Trophoblast cell (in vitro differentiated cells and primary cell): Measurements from ENCODE around the gene UBXN10.

Source experiments
- DNase-seq, 2 donors: peaks; one replicate each; pipeline ENCODE4 v3.0.0-alpha.2; 2016
- H2AFZ ChIP-seq: 2 replicates; pipeline ENCODE4 v1.6.1; 2013; ENCODE audit warnings: low read length, moderate library complexity, mild to moderate bottlenecking; ENCODE audit not compliant: insufficient read depth, poor library complexity
- H2AK5ac ChIP-seq: 2 replicates; pipeline ENCODE4 v1.6.1; 2013; ENCODE audit warnings: mild to moderate bottlenecking, low read length
- H2BK120ac ChIP-seq: 2 replicates; pipeline ENCODE4 v1.6.1; 2013; ENCODE audit warnings: low read length, mild to moderate bottlenecking, moderate library complexity; ENCODE audit not compliant: insufficient read depth, poor library complexity
- H2BK12ac ChIP-seq: 2 replicates; pipeline ENCODE4 v1.6.1; 2013; ENCODE audit warnings: mild to moderate bottlenecking, low read length, moderate library complexity
- H2BK5ac ChIP-seq: 2 replicates; pipeline ENCODE4 v1.6.1; 2013; ENCODE audit warnings: low read length, low read depth, moderate library complexity, mild to moderate bottlenecking; ENCODE audit not compliant: poor library complexity
- H3K14ac ChIP-seq: 2 replicates; pipeline ENCODE4 v1.6.1; 2013; ENCODE audit warnings: mild to moderate bottlenecking, low read length
- H3K18ac ChIP-seq: 2 replicates; pipeline ENCODE4 v1.6.1; 2013; ENCODE audit warnings: mild to moderate bottlenecking, low read length
- H3K23ac ChIP-seq: 2 replicates; pipeline ENCODE4 v1.6.1; 2013; ENCODE audit warnings: low read length
- H3K27ac ChIP-seq: 2 replicates; pipeline ENCODE4 v1.5.1; 2013; ENCODE audit warnings: low read depth, mild to moderate bottlenecking, inconsistent platforms, low read length, moderate library complexity
- H3K27me3 ChIP-seq: 2 replicates; pipeline ENCODE4 v1.6.1; 2013; ENCODE audit warnings: inconsistent platforms, mild to moderate bottlenecking, low read length, moderate library complexity; ENCODE audit not compliant: insufficient read depth
- H3K36me3 ChIP-seq, 2 experiments: 1 replicate in 1 of 2; 2 replicates in 1 of 2; pipeline ENCODE4 v1.6.1; 2013; ENCODE audit warnings: low read length in 2 of 2, mild to moderate bottlenecking in 2 of 2, moderate library complexity in 1 of 2; ENCODE audit not compliant: insufficient read depth in 2 of 2, control insufficient read depth in 1 of 2
- H3K4ac ChIP-seq: 2 replicates; pipeline ENCODE4 v1.6.1; 2013; ENCODE audit warnings: low read depth, mild to moderate bottlenecking, low read length, moderate library complexity
- H3K4me1 ChIP-seq, 2 experiments: 1 replicate in 1 of 2; 2 replicates in 1 of 2; pipeline ENCODE4 v1.6.1; 2013; ENCODE audit warnings: low read length in 2 of 2, mild to moderate bottlenecking in 2 of 2, moderate library complexity in 1 of 2; ENCODE audit not compliant: insufficient read depth in 2 of 2, control insufficient read depth in 1 of 2
- H3K4me2 ChIP-seq: 2 replicates; pipeline ENCODE4 v1.6.1; 2013; ENCODE audit warnings: inconsistent platforms, mild to moderate bottlenecking, low read length, moderate library complexity
- H3K4me3 ChIP-seq: 2 replicates; pipeline ENCODE4 v1.5.1; 2013; ENCODE audit warnings: mild to moderate bottlenecking, low read depth, low read length, inconsistent platforms
- H3K79me1 ChIP-seq: one replicate; pipeline ENCODE4 v1.6.1; 2013; ENCODE audit warnings: low read length
- H3K79me2 ChIP-seq: 2 replicates; pipeline ENCODE4 v1.6.1; 2013; ENCODE audit warnings: low read length, mild to moderate bottlenecking; ENCODE audit not compliant: control insufficient read depth, insufficient read depth, poor library complexity
- H3K9ac ChIP-seq: 2 replicates; pipeline ENCODE4 v1.6.1; 2013; ENCODE audit warnings: mild to moderate bottlenecking, low read length
- H3K9me3 ChIP-seq: 2 replicates; pipeline ENCODE4 v1.6.1; 2013; ENCODE audit warnings: low read depth, mild to moderate bottlenecking, control low read depth, inconsistent platforms, low read length; ENCODE audit not compliant: insufficient read depth
- H4K12ac ChIP-seq: 2 replicates; pipeline ENCODE4 v1.6.1; 2013; ENCODE audit warnings: low read depth, mild to moderate bottlenecking, low read length, moderate library complexity
- H4K8ac ChIP-seq: 2 replicates; pipeline ENCODE4 v1.6.1; 2013; ENCODE audit warnings: low read depth, mild to moderate bottlenecking, low read length, moderate library complexity
- H4K91ac ChIP-seq: one replicate; pipeline ENCODE4 v1.6.1; 2013; ENCODE audit warnings: low read depth, mild to moderate bottlenecking, low read length, moderate library complexity
- WGBS: extraction: QIAGEN DNeasy Blood & Tissue Kit; methylation state at CpG from one replicate; pipeline ENCODE4 v1.1.7; 2013; ENCODE audit warnings: missing lambda C conversion rate; ENCODE audit not compliant: insufficient read length, insufficient coverage; ENCODE audit errors: extremely low coverage; 5-methylcytosine and 5-hydroxymethylcytosine counted together

The UBXN10 gene

DNA sequence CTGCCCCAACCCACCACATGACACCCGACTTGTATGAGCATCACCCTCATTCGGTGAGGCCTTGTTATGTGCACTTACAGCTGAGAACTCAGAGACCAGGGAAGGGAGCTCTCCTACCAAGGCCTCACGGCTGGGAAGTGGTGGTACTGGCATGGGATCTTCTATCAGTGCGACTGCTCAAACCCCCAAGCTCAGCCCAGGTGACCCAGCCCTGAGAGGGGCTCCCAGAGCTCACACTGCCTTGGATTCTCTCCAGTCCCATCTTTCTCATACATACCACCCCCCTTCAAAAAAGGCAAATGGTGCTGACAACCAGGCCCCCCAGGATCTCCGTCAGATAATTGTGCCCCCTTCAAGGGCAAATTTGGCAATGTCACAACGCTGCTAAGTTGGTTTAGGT, 47.5 kb upstream of the UBXN10 start:
- WGBS: no CpG with 5 or more reads among the region's 6 CpGs
- Histone ChIP-seq H3K18ac (no peak overlapping the region), H3K23ac (no peak overlapping the region), H3K4me1 (peaks cover 7 to 11% of the 10 kb centered on the region in 2 experiments), H2BK5ac (no peak overlapping the region), H3K9ac (no peak overlapping the region), H3K79me1 (no peaks in the 10 kb centered on the region), H3K36me3 (no peaks in the 10 kb centered on the region), H3K4me2 (no peak overlapping the region), H3K4me3 (no peak overlapping the region), H3K27me3 (no peaks in the 10 kb centered on the region), H2AFZ (no peak overlapping the region), H3K79me2 (no peaks in the 10 kb centered on the region), H4K8ac (peak overlapping the region; percentile 28), H2BK12ac (no peak overlapping the region), H3K4ac (no peak overlapping the region), H3K27ac (no peak overlapping the region), H3K9me3 (no peaks in the 10 kb centered on the region), H3K14ac (no peak overlapping the region), H4K12ac (no peak overlapping the region), H4K91ac (no peak overlapping the region), H2AK5ac (no peak overlapping the region), H2BK120ac (no peak overlapping the region)
- no peak for DNase-seq

DNA sequence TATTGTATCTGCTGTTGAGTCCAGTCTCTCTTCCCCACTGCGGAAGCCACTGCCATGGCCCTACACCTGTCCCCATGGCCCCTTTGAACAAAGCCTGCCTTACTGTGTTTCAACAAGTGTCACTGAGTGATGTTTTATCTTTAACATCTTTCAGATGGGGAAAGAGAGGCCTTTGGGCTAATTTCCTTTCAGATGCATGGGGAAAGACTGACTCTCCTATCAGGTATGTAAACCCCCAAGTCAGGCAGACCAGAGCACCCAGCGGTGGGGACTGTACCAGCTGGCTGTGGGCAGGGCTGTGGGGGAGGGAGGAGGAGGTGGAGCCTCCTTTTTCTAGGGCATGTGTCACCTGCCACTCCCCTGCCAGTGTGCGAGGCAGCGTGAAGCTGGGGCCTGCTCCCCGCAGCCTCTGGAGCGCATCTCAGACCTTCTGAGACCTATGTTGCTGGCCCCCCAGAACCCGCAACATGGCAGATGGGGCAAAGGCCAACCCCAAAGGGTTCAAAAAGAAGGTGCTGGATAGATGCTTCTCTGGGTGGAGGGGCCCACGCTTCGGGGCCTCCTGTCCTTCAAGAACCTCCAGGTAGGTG, 46.8 kb upstream of the UBXN10 start, which contains the start of gene PLA2G2F:
PLA2G2F (plus strand) TSS at position 363 of the 590 bp plus-strand sequence; CDS start at position 468, 105 bp downstream.
- no peak within 1 kb of the TSS for H3K9ac ChIP-seq
- H3K18ac ChIP-seq: no peak within 1 kb of the TSS
- peaks cover 7 to 11% of the 10 kb centered on the region in 2 experiments for H3K4me1 ChIP-seq
- no CpG with 5 or more reads among the region's 9 CpGs for WGBS
- no peak within 1 kb of the TSS for H2AK5ac ChIP-seq
- DNase-seq: peak in 1 of 2 donors; percentile 9
- no peak within 1 kb of the TSS for H3K27ac ChIP-seq
- no peak within 1 kb of the TSS for H2BK12ac ChIP-seq
- no peaks in the 10 kb centered on the region for H3K36me3 ChIP-seq
- no peaks in the 10 kb centered on the region for H3K9me3 ChIP-seq
- no peak within 1 kb of the TSS for H2BK5ac ChIP-seq
- H2AFZ ChIP-seq: no peak within 1 kb of the TSS
- no peak within 1 kb of the TSS for H3K14ac ChIP-seq
- no peak within 1 kb of the TSS for H3K4ac ChIP-seq
- H4K91ac ChIP-seq: peak within 1 kb of the TSS; percentile 20
- H3K79me2 ChIP-seq: no peaks in the 10 kb centered on the region
- peak within 1 kb of the TSS; percentile 48 for H2BK120ac ChIP-seq
- no peak within 1 kb of the TSS for H3K4me3 ChIP-seq
- no peak within 1 kb of the TSS for H3K4me2 ChIP-seq
- no peaks in the 10 kb centered on the region for H3K79me1 ChIP-seq
- peak within 1 kb of the TSS; percentile 28 for H4K8ac ChIP-seq
- no peaks in the 10 kb centered on the region for H3K27me3 ChIP-seq
- no peak within 1 kb of the TSS for H4K12ac ChIP-seq
- no peak within 1 kb of the TSS for H3K23ac ChIP-seq

DNA sequence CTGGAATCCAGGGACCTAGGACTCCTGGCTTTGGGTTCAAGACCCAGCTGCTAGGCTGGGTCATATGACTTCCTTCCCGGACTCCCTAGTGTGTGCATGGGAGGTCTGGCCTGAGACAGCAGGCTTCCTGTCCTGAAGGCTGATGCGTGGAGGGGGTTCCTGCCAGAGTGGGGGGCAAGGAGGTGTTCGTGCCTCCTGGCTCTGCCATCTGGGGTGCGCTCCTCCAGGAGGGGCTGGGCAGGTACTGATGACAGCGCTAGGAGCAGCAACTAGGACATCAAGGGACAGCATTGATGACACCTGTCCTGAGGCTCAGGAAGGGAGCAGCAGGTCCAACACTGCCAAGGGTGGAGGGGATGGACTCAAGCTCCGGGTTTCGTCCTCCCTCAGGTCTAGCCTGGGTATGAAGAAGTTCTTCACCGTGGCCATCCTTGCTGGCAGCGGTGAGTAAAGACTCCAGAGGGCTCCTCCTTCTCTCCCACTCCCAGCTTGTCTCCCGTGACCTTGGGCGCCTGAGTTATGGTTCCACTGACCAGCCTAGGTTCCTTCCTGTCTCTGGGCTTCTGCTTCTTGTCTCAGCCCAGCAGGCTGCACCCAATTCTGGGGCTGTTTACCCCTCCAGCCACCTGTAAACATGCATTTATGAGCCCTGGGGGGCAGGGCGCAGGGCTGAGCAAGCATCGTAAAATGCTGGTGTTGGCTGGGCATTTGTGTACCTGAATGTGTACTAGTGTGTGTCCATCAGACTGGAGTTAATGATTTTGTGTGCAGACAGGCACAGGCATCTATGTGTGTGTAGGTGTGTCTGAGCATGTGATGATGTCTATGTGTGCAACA, 45.9 kb upstream of the UBXN10 start:
- Histone ChIP-seq H3K4me1 (peaks cover 7 to 11% of the 10 kb centered on the region in 2 experiments), H3K9me3 (no peaks in the 10 kb centered on the region), H3K4me3 (no peak overlapping the region), H4K12ac (no peak overlapping the region), H2BK5ac (no peak overlapping the region), H3K4me2 (no peak overlapping the region), H3K79me1 (no peaks in the 10 kb centered on the region), H2BK12ac (no peak overlapping the region), H3K9ac (no peak overlapping the region), H3K4ac (no peak overlapping the region), H2BK120ac (no peak overlapping the region), H2AFZ (no peak overlapping the region), H3K36me3 (no peaks in the 10 kb centered on the region), H4K91ac (no peak overlapping the region), H3K18ac (no peak overlapping the region), H4K8ac (no peak overlapping the region), H3K27ac (no peak overlapping the region), H2AK5ac (no peak overlapping the region), H3K27me3 (no peaks in the 10 kb centered on the region), H3K79me2 (no peaks in the 10 kb centered on the region), H3K23ac (no peak overlapping the region), H3K14ac (no peak overlapping the region)
- WGBS: no CpG with 5 or more reads among the region's 13 CpGs
- DNase-seq: no peak

DNA sequence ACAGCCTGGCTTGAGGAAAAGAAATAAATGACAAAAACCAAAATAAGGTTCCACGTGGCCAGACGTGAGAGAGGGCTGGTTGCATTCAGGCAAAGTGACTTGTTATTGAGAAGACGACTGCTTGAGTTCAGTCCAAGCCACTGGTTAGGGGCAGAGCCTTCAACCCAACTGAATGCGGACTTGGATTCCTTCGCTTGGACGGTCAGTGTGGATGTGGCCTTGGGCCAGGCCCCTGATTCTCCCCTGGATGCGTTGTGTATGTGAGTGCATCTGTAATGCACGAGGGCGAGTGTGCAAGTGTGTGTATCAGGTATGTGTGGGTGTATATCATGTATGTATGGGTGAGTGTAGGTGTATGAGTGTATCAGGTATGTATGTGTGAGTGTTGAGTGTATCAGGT, 44.9 kb upstream of the UBXN10 start:
- Histone ChIP-seq H3K79me2 (no peaks in the 10 kb centered on the region), H3K23ac (no peak overlapping the region), H4K12ac (no peak overlapping the region)

More for the DNA sequence above, 44.9 kb upstream of the UBXN10 start:
- Histone ChIP-seq H3K9ac (no peak overlapping the region), H2AK5ac (no peak overlapping the region), H2BK12ac (no peak overlapping the region), H3K4me3 (no peak overlapping the region), H3K27me3 (no peaks in the 10 kb centered on the region), H3K18ac (no peak overlapping the region), H3K79me1 (no peaks in the 10 kb centered on the region), H2BK5ac (no peak overlapping the region), H3K4me1 (peaks cover 7 to 11% of the 10 kb centered on the region in 2 experiments), H2BK120ac (no peak overlapping the region), H3K4me2 (no peak overlapping the region), H3K27ac (no peak overlapping the region), H3K4ac (no peak overlapping the region), H3K14ac (no peak overlapping the region), H4K8ac (no peak overlapping the region), H2AFZ (no peak overlapping the region), H3K9me3 (no peaks in the 10 kb centered on the region), H3K36me3 (no peaks in the 10 kb centered on the region), H4K91ac (no peak overlapping the region)
- no CpG with 5 or more reads among the region's 9 CpGs for WGBS
- no peak for DNase-seq
